H1 (cell line): ENCODE measurements around the gene HDAC2. TPM values are rescaled to one million over a fixed set of nuclear protein-coding genes. Genes with fewer than 3 reads are reported as not detected.
A peak's percentile ranks its signal among the peaks of the same experiment; 100 is the strongest.

Source experiments
- CTCF ChIA-PET: fragments of 300-600 bp; sonication (Branson Sonifier 250); formaldehyde crosslinking; loops from one replicate; lab custom pipeline; 2021; ENCODE audit not compliant: partially characterized antibody; lab: Charles Lee
- POLR2A ChIA-PET: fragments of 300-600 bp; sonication (Branson Sonifier 250); formaldehyde crosslinking; loops from one replicate; lab custom pipeline; 2021; ENCODE audit warnings: inconsistent platforms; ENCODE audit not compliant: partially characterized antibody; lab: Charles Lee
- DNase-seq, 2 experiments: peaks; one replicate each; pipeline versions ENCODE4 v3.0.0 to v3.0.0-alpha.2; 2010 to 2022; ENCODE audit warnings: low spot score in 2 of 2, low read depth in 1 of 2, mixed read lengths in 1 of 2
- FAIRE-seq: peaks from 2 replicates; lab custom pipeline; 2011; peaks lifted over from hg19 to GRCh38; lab: Jason Lieb, UNC
- H2AFZ ChIP-seq: 2 replicates; pipeline ENCODE4 v1.8.1; 2012; ENCODE audit warnings: low read length, inconsistent platforms
- H2AK5ac ChIP-seq: 2 replicates; pipeline ENCODE4 v1.6.1; 2013; ENCODE audit warnings: low read depth, low read length
- H2BK120ac ChIP-seq: replicated peaks from 2 replicates; pipeline ENCODE3; 2013; ENCODE audit warnings: low read depth, low read length, inconsistent platforms
- H2BK12ac ChIP-seq: 2 replicates; pipeline ENCODE4 v1.6.1; 2013; ENCODE audit warnings: low read depth, low read length
- H2BK15ac ChIP-seq: 2 replicates; pipeline ENCODE4 v1.6.1; 2013; ENCODE audit warnings: low read length
- H2BK20ac ChIP-seq: 2 replicates; pipeline ENCODE4 v1.6.1; 2013; ENCODE audit warnings: low read length
- H2BK5ac ChIP-seq: 2 replicates; pipeline ENCODE4 v1.6.1; 2013; ENCODE audit warnings: low read depth, low read length
- H3K14ac ChIP-seq: 2 replicates; pipeline ENCODE4 v1.6.1; 2013; ENCODE audit warnings: inconsistent platforms; ENCODE audit not compliant: insufficient read length
- H3K18ac ChIP-seq: 2 replicates; pipeline ENCODE4 v1.6.1; 2013; ENCODE audit warnings: low read length; ENCODE audit errors: extremely low read depth
- H3K23ac ChIP-seq: 2 replicates; pipeline ENCODE4 v1.6.1; 2013; ENCODE audit warnings: inconsistent platforms; ENCODE audit not compliant: insufficient read length
- H3K23me2 ChIP-seq: 2 replicates; pipeline ENCODE4 v1.6.1; 2013; ENCODE audit warnings: low read depth, low read length
- H3K27ac ChIP-seq: 2 replicates; pipeline ENCODE4 v1.6.1; 2011; ENCODE audit warnings: low read depth, low read length, inconsistent platforms
- H3K27me3 ChIP-seq, 4 experiments: replicated peaks in 1 of 4; 1 replicate in 1 of 4; 2 replicates in 3 of 4; pipeline versions ENCODE4 v1.6.1 to v1.8.1; 2011 to 2013; ENCODE audit warnings: low read length in 3 of 4, mild to moderate bottlenecking in 3 of 4, inconsistent platforms in 2 of 4, mixed read lengths in 2 of 4, moderate library complexity in 1 of 4; ENCODE audit not compliant: control insufficient read depth in 3 of 4, insufficient read depth in 3 of 4; ENCODE audit errors: extremely low read depth in 1 of 4
- H3K36me3 ChIP-seq, 4 experiments: 2 replicates each; pipeline versions ENCODE4 v1.6.1 to v1.8.1; 2011 to 2013; ENCODE audit warnings: mild to moderate bottlenecking in 4 of 4, low read length in 3 of 4, moderate library complexity in 2 of 4, control low read depth in 1 of 4, inconsistent platforms in 1 of 4; ENCODE audit not compliant: insufficient read depth in 4 of 4, control insufficient read depth in 2 of 4
- H3K4ac ChIP-seq: replicated peaks from 2 replicates; pipeline ENCODE3; 2013; ENCODE audit warnings: low read length, low read depth, mixed read lengths, inconsistent platforms; ENCODE audit not compliant: insufficient read length
- H3K4me1 ChIP-seq, 4 experiments: replicated peaks in 1 of 4; 1 replicate in 1 of 4; 2 replicates in 3 of 4; pipeline versions ENCODE4 v1.6.1 to v1.8.1; 2011 to 2013; ENCODE audit warnings: low read length in 3 of 4, inconsistent platforms in 2 of 4, mixed read lengths in 1 of 4; ENCODE audit not compliant: insufficient read depth in 4 of 4, control insufficient read depth in 3 of 4
- H3K4me2 ChIP-seq, 2 experiments: 2 replicates each; pipeline versions ENCODE4 v1.6.1 to v1.8.1; 2011 to 2013; ENCODE audit warnings: low read depth in 2 of 2, low read length in 2 of 2, control low read depth in 1 of 2, inconsistent platforms in 1 of 2, mild to moderate bottlenecking in 1 of 2; ENCODE audit not compliant: insufficient read depth in 1 of 2
- H3K4me3 ChIP-seq, 4 experiments: fragments of 200-600, 300-600 bp in 1 of 4; sonication (generic), shearing (Covaris generic), sonication (Bioruptor Twin) in 1 of 4; 2 replicates each; pipeline versions ENCODE4 v1.5.1 to v1.8.1; 2011 to 2016; ENCODE audit warnings: low read length in 4 of 4, low read depth in 3 of 4, control low read depth in 2 of 4, inconsistent platforms in 2 of 4, mild to moderate bottlenecking in 2 of 4, mixed read lengths in 1 of 4, moderate library complexity in 1 of 4; ENCODE audit not compliant: insufficient read depth in 2 of 4; ENCODE audit errors: extremely low read depth in 1 of 4
- H3K56ac ChIP-seq: replicated peaks from 2 replicates; pipeline ENCODE3; 2013; ENCODE audit warnings: low read depth, mild to moderate bottlenecking, mixed read lengths, low read length, inconsistent platforms; ENCODE audit not compliant: insufficient read length
- H3K79me1 ChIP-seq: 2 replicates; pipeline ENCODE4 v1.6.1; 2013; ENCODE audit warnings: low read depth, low read length, control low read depth
- H3K79me2 ChIP-seq, 2 experiments: 2 replicates each; pipeline versions ENCODE4 v1.6.1 to v1.8.1; 2012 to 2013; ENCODE audit warnings: low read length in 2 of 2, mild to moderate bottlenecking in 2 of 2, inconsistent platforms in 1 of 2; ENCODE audit not compliant: insufficient read depth in 2 of 2, control insufficient read depth in 1 of 2
- H3K9ac ChIP-seq, 4 experiments: replicated peaks in 1 of 4; 1 replicate in 1 of 4; 2 replicates in 3 of 4; pipeline versions ENCODE4 v1.6.1 to v1.8.1; 2011 to 2013; ENCODE audit warnings: low read depth in 3 of 4, low read length in 3 of 4, control low read depth in 2 of 4, mild to moderate bottlenecking in 2 of 4, moderate library complexity in 2 of 4, inconsistent platforms in 1 of 4; ENCODE audit errors: extremely low read depth in 1 of 4
- H3K9me3 ChIP-seq, 2 experiments: 2 replicates each; pipeline versions ENCODE4 v1.6.1 to v1.8.1; 2012 to 2013; ENCODE audit warnings: mild to moderate bottlenecking in 2 of 2, moderate library complexity in 2 of 2, control low read depth in 1 of 2, inconsistent platforms in 1 of 2, low read depth in 1 of 2, low read length in 1 of 2, mixed read lengths in 1 of 2; ENCODE audit not compliant: insufficient read depth in 2 of 2
- H4K20me1 ChIP-seq, 2 experiments: replicated peaks in 1 of 2; 2 replicates each; pipeline versions ENCODE3 to v1.8.1; 2011 to 2013; ENCODE audit warnings: inconsistent platforms in 2 of 2, low read length in 2 of 2, mild to moderate bottlenecking in 1 of 2; ENCODE audit not compliant: insufficient read depth in 2 of 2, control insufficient read depth in 1 of 2
- H4K5ac ChIP-seq: 2 replicates; pipeline ENCODE4 v1.6.1; 2013; ENCODE audit warnings: low read length, low read depth, mixed read lengths, inconsistent platforms; ENCODE audit not compliant: insufficient read length
- H4K8ac ChIP-seq: 2 replicates; pipeline ENCODE4 v1.8.0; 2013; ENCODE audit warnings: mild to moderate bottlenecking, moderate library complexity, low read length, inconsistent platforms; ENCODE audit not compliant: insufficient read depth; ENCODE audit errors: extremely low read depth
- H4K91ac ChIP-seq: replicated peaks from 2 replicates; pipeline ENCODE3; 2013; ENCODE audit warnings: low read length, mixed read lengths, inconsistent platforms; ENCODE audit not compliant: insufficient read length
- GTF2F1 ChIP-seq: IDR thresholded peaks from 2 replicates; pipeline ENCODE4 v1.6.1; 2012; ENCODE audit warnings: low read depth, low read length, improper control_type of control experiment, borderline replicate concordance
- JUN ChIP-seq: IDR thresholded peaks from 2 replicates; pipeline ENCODE4 v1.6.1; 2011; ENCODE audit warnings: low read depth, mild to moderate bottlenecking, improper control_type of control experiment, low read length
- MAFK ChIP-seq: IDR thresholded peaks from 2 replicates; pipeline ENCODE4 v1.6.1; 2012; ENCODE audit warnings: low read depth, mild to moderate bottlenecking, improper control_type of control experiment, low read length
- WGBS, 2 experiments: shearing (Covaris generic) in 1 of 2; methylation state at CpG; one replicate each; pipeline versions ENCODE4 v1.1.6 to v1.1.7; 2013 to 2015; ENCODE audit warnings: low lambda C conversion rate in 2 of 2, mixed read lengths in 2 of 2, inconsistent platforms in 1 of 2, low coverage in 1 of 2, missing lambda C conversion rate in 1 of 2; ENCODE audit not compliant: insufficient replicate concordance in 2 of 2, insufficient coverage in 1 of 2, insufficient read length in 1 of 2; ENCODE audit errors: extremely low coverage in 1 of 2, missing lambda C conversion rate in 1 of 2; 5-methylcytosine and 5-hydroxymethylcytosine counted together
- long read RNA-seq, 2 experiments: library from RNA in 1 of 2; library from capped mRNA in 1 of 2; stranded (forward); transcript quantifications; one replicate each; pipeline ENCODE4 v2.0.0, GENCODE V29; 2021; ENCODE audit warnings: inconsistent platforms in 1 of 2
- polyA minus RNA-seq, 3 experiments: library from RNA; depleted of rRNA, polyadenylated mRNA; stranded (reverse); fragments of >200 nt; gene quantifications; 1 replicate in 2 of 3; 2 replicates in 1 of 3; pipeline ENCODE4 v1.2.3, GENCODE V29; 2011
- polyA plus RNA-seq, 7 experiments: library from polyadenylated mRNA; depleted of rRNA in 3 of 7; stranded (reverse) in 5 of 7; unstranded in 2 of 7; fragments of >200 nt in 5 of 7; fragments of 200-250 nt in 2 of 7; gene quantifications; 1 replicate in 5 of 7; 2 replicates in 1 of 7; 4 replicates in 1 of 7; pipeline versions ENCODE4 v1.2.1 to v1.2.3, GENCODE V29; 2011 to 2013; ENCODE audit warnings: missing spikeins in 2 of 7, mixed read lengths in 2 of 7
- total RNA-seq: library from RNA; stranded (reverse); fragmentation: NEBNext Ultra II Directional; extraction: Animal tissue kit (Norgen Biotek cat#: 25700); gene quantifications from 2 replicates; pipeline ENCODE4 v1.2.1, GENCODE V29; 2021

Gene HDAC2
- total RNA-seq = 374 and 383 TPM in 2 replicates
- 205 and 323 TPM in 2 replicates for polyA plus RNA-seq (2011; rRNA removed)
- polyA plus RNA-seq (2011; cell fraction: cytosol; rRNA removed) = 336 TPM
- polyA plus RNA-seq (2011; cell fraction: nucleus; rRNA removed) = 78.7 TPM
- polyA plus RNA-seq (2012, experiment 1 of 2) = 318 to 528 TPM (median 371 TPM) in 4 replicates
- polyA plus RNA-seq (2012, experiment 2 of 2) = 43.0 TPM
- 212 TPM for polyA plus RNA-seq (2013, experiment 1 of 2)
- 212 TPM for polyA plus RNA-seq (2013, experiment 2 of 2)
- polyA minus RNA-seq (2011; rRNA and poly(A)+ RNA removed) = 397 and 555 TPM in 2 replicates
- 401 TPM for polyA minus RNA-seq (2011; cell fraction: cytosol; rRNA and poly(A)+ RNA removed)
- polyA minus RNA-seq (2011; cell fraction: nucleus; rRNA and poly(A)+ RNA removed) = 220 TPM
- long read RNA-seq, experiment 1, full-length matches to known transcripts = 25 of 234 reads
- long read RNA-seq, experiment 1, partial matches to known transcripts = 203 of 234 reads
- long read RNA-seq, experiment 1, other reads (novel, unspliced or antisense) = 6 of 234 reads
- long read RNA-seq, experiment 2, full-length matches to known transcripts = 148 of 358 reads
- long read RNA-seq, experiment 2, partial matches to known transcripts = 201 of 358 reads
- long read RNA-seq, experiment 2, other reads (novel, unspliced or antisense) = 9 of 358 reads

GRCh38 chr6:113970805-113971676 lies at the start of gene HDAC2:
HDAC2 (minus strand) TSS chr6:113971148; CDS start chr6:113970908, 240 bp downstream.
- POLR2A ChIA-PET = interaction anchor here (0.6 to 4.6 kb wide), 9 partner anchors 8 to 905 kb away, joined by 3 to 26 read pairs (median 3); no protein-coding TSS in a partner anchor
- H3K79me2 ChIP-seq = peaks cover 46 to 53% of the 10 kb centered on the region in 2 experiments
- 3% methylated on average over 62 of the region's 82 CpGs; no CpG with 5 or more reads in 1 of the 2 experiments for WGBS, 2 experiments
- TF ChIP-seq GTF2F1 (peak; percentile 27; the same call in 1 of the 2 replicates), MAFK (no peak; the same call in 1 of the 2 replicates), JUN (no peak)

More at GRCh38 chr6:113970805-113971676, at the start of gene HDAC2:
- no peak for FAIRE-seq
- H4K20me1 ChIP-seq = peaks cover 8 to 10% of the 10 kb centered on the region in 2 experiments
- peak within 1 kb of the TSS; percentile 99 for H4K91ac ChIP-seq
- peak within 1 kb of the TSS; percentile 99 for H3K18ac ChIP-seq
- H2BK5ac ChIP-seq = peak within 1 kb of the TSS; percentile 99
- peak within 1 kb of the TSS; percentile 33; the same call in 1 of the 2 replicates for H2AK5ac ChIP-seq
- peak within 1 kb of the TSS; percentile 92; the same call in 1 of the 2 replicates for H2BK20ac ChIP-seq
- H3K27ac ChIP-seq = peak within 1 kb of the TSS; percentile 99
- peak within 1 kb of the TSS; percentile 97; the same call in 1 of the 2 replicates for H2BK15ac ChIP-seq
- peaks cover 0 to 3% (median 1%) of the 10 kb centered on the region in 4 experiments; a peak in 2 of 7 replicates for H3K27me3 ChIP-seq
- H3K23me2 ChIP-seq = peaks cover 4% of the 10 kb centered on the region
- CTCF ChIA-PET = interaction anchor here (1.0 to 1.8 kb wide), 3 partner anchors 10 to 137 kb away, joined by 4 to 9 read pairs (median 5); no protein-coding TSS in a partner anchor
- H2BK120ac ChIP-seq = peak within 1 kb of the TSS; percentile 88
- peak within 1 kb of the TSS; percentile 94 to 97 (median 96) for H3K9ac ChIP-seq
- H3K9me3 ChIP-seq = no peaks in the 10 kb centered on the region
- peak within 1 kb of the TSS; percentile 84 to 99 (median 88) for H3K4me3 ChIP-seq
- peaks cover 0 to 9% (median 3%) of the 10 kb centered on the region in 4 experiments; a peak in 2 of 7 replicates for H3K4me1 ChIP-seq
- peak within 1 kb of the TSS; percentile 25 for H3K14ac ChIP-seq
- peak within 1 kb of the TSS; percentile 91 for H2BK12ac ChIP-seq
- peak within 1 kb of the TSS; percentile 98 for H4K8ac ChIP-seq
- H2AFZ ChIP-seq = peak within 1 kb of the TSS; percentile 58; the same call in 1 of the 2 replicates
- peak within 1 kb of the TSS; percentile 75 to 88 for H3K4me2 ChIP-seq
- H3K4ac ChIP-seq = peak within 1 kb of the TSS; percentile 92
- H4K5ac ChIP-seq = peak within 1 kb of the TSS; percentile 99
- H3K36me3 ChIP-seq = no peaks in the 10 kb centered on the region
- no peak within 1 kb of the TSS for H3K23ac ChIP-seq
- no peaks in the 10 kb centered on the region for H3K79me1 ChIP-seq
- DNase-seq = peak; percentile 57 to 92
- H3K56ac ChIP-seq = peak within 1 kb of the TSS; percentile 97
